Heart right ventricle (tissue), 16 donors: ENCODE measurements around the gene SH3GL2. TPM values are rescaled to one million over a fixed set of nuclear protein-coding genes. Genes with fewer than 3 reads are reported as not detected.

Source experiments
- ATAC-seq, 8 donors: fragments of 200-7000 bp; cut with Tn5 transposase; one replicate each; pipeline ENCODE4 v1.9.1; 2020; ENCODE audit warnings: mild to moderate bottlenecking in 8 of 8, moderate library complexity in 8 of 8, moderate number of reproducible peaks in 1 of 8
- DNase-seq, 2 donors: peaks; one replicate each; pipeline ENCODE4 v3.0.0-alpha.2; 2020
- H3K27ac ChIP-seq, 10 donors: fragments of 200-600 bp; sonication (generic) in 2 of 10; one replicate each; pipeline versions ENCODE4 v1.5.0 to v1.8.0; 2020 to 2022; ENCODE audit warnings: mild to moderate bottlenecking in 3 of 10
- H3K27me3 ChIP-seq, 7 donors: fragments of 200-600 bp; one replicate each; pipeline ENCODE4 v1.8.0; 2021 to 2022; ENCODE audit warnings: mild to moderate bottlenecking in 2 of 7
- H3K36me3 ChIP-seq, 9 donors: fragments of 200-600 bp; sonication (generic) in 1 of 9; one replicate each; pipeline versions ENCODE4 v1.5.0 to v1.8.0; 2020 to 2022; ENCODE audit warnings: mild to moderate bottlenecking in 2 of 9
- H3K4me1 ChIP-seq, 9 donors: fragments of 200-600 bp; sonication (generic) in 1 of 9; one replicate each; pipeline versions ENCODE4 v1.5.0 to v1.8.0; 2020 to 2022; ENCODE audit warnings: mild to moderate bottlenecking in 4 of 9
- H3K4me3 ChIP-seq, 10 donors: fragments of 200-600 bp; sonication (generic) in 2 of 10; one replicate each; pipeline versions ENCODE4 v1.5.0 to v1.8.0; 2020 to 2022; ENCODE audit warnings: mild to moderate bottlenecking in 7 of 10, moderate library complexity in 2 of 10
- H3K9me3 ChIP-seq, 11 donors: fragments of 200-600 bp in 10 of 11; sonication (generic) in 2 of 11; one replicate each; pipeline versions ENCODE4 v1.5.0 to v1.8.0; 2013 to 2022; ENCODE audit warnings: mild to moderate bottlenecking in 2 of 11, control low read depth in 1 of 11, moderate library complexity in 1 of 11
- CTCF ChIP-seq, 9 donors: fragments of 200-600 bp; sonication (generic) in 2 of 9; IDR thresholded peaks; one replicate each; pipeline versions ENCODE4 v1.5.0 to v1.8.0; 2021 to 2022; ENCODE audit warnings: antibody characterized with exemption in 9 of 9, mild to moderate bottlenecking in 5 of 9, moderate library complexity in 1 of 9
- WGBS, 2 donors: extraction: QIAGEN DNeasy Blood & Tissue Kit; methylation state at CpG; one replicate each; pipeline ENCODE4 v1.1.7; 2013; ENCODE audit warnings: inconsistent platforms in 1 of 2; 5-methylcytosine and 5-hydroxymethylcytosine counted together
- intact Hi-C, 10 donors: fragments of 100-400 bp; cut with DNase I; formaldehyde crosslinking; loops; one replicate each; pipeline versions ENCODE4 v1.11.1 to v1.14.2; 2022
- polyA plus RNA-seq, 2 donors: library from polyadenylated mRNA; stranded (reverse); fragments of 200-250 nt; gene quantifications; one replicate each; pipeline ENCODE4 v1.2.3, GENCODE V29; 2013
- total RNA-seq, 10 donors: library from RNA; stranded (reverse); fragmentation: NEBNext Ultra II Directional in 3 of 10; extraction: Animal tissue kit (Norgen Biotek cat#: 25700) in 3 of 10; gene quantifications; one replicate each; pipeline versions ENCODE4 v1.2.1 to v1.2.4, GENCODE V29; 2021 to 2023
- donor health status: Arrhythmogenic right ventricular cardiomyopathy.
- donor health status: ischemic (EF 13 %, LVEDD 7.1; RV severe dilation, severe dysfunction).
- donor health status: healthy with polysubstance abuse.
- donor health status: DM: no; HTN: yes; CAD: no.
- donor health status: DM: no; HTN: no; CAD: no.
- donor health status: ischemic (EF 25% LVEDD 6.9; RV normal size, moderate dysfunction).
- donor health status: ischemic (EF 25% LVEDD 5.7; RV mildly dilated, moderate dysfunction).
- donor health status: healthy.
- donor health status: DM: yes; HTN: yes; CAD: no.
- donor health status: Ischemic cardiomyopathy.
- donor health status: ischemic (EF 35%, LVEDD 5.7; RV mildly dilated, moderate dysfunction).
- donor health status: nonischemic (EF 11% LVEDD 7.7; RV severe dilation, severe dysfunction).
- donor health status: DM: yes; HTN: yes; CAD: no.
- donor health status: PGD.
- donor health status: ischemic (EF 29% LVEDD 5.4; RV normal size, mild dysfunction).
- donor health status: nonischemic (EF 23%, LVEDD 6.1; RV moderate dilation, normal function).

The SH3GL2 gene
- total and polyA plus RNA-seq, 12 donors, result 0.73 to 14.6 (median 6.0) TPM; not detected in 1

- H3K27me3 ChIP-seq, result peaks cover 6 to 59% (median 39%) of the 10 kb centered on the region in 7 donors
- no peaks in the 10 kb centered on the region for H3K36me3 ChIP-seq
- H3K4me3 ChIP-seq, result peak overlapping the region in 1 of 10 donors; percentile 58
- H3K27ac ChIP-seq, result no peak overlapping the region
- DNase-seq (no peak), ATAC-seq (no peak)
- 77 to 81% methylated on average over 9 of the region's 9 CpGs for WGBS, 2 donors
- intact Hi-C loops, result no loop called here
- peaks cover 0 to 12% (median 6%) of the 10 kb centered on the region in 9 donors for H3K4me1 ChIP-seq
- H3K9me3 ChIP-seq, result no peaks in the 10 kb centered on the region
- TF ChIP-seq CTCF (IDR thresholded peaks at IDR 0.05), result no peak
These were observed 1.3 kb downstream of the SH3GL2 start for GRCh38 chr9:17580119-17580518.

- intact Hi-C loops, result no loop called here
- no peak overlapping the region for H3K4me3 ChIP-seq
- no peak overlapping the region for H3K27ac ChIP-seq
- 74 to 79% methylated on average over 5 of the region's 5 CpGs for WGBS, 2 donors
- H3K36me3 ChIP-seq, result no peaks in the 10 kb centered on the region
- ATAC-seq (no peak), DNase-seq (no peak)
- TF ChIP-seq CTCF (IDR thresholded peaks at IDR 0.05), result no peak
- H3K9me3 ChIP-seq, result no peaks in the 10 kb centered on the region
- peaks cover 0 to 4% (median 0%) of the 10 kb centered on the region in 9 donors for H3K4me1 ChIP-seq
- peaks cover 0 to 7% (median 0%) of the 10 kb centered on the region in 7 donors for H3K27me3 ChIP-seq
These were observed 8.2 kb downstream of the SH3GL2 start for GRCh38 chr9:17587113-17587512.

GRCh38 chr9:17588395-17588794 is 9.5 kb downstream of the SH3GL2 start:
- no peak overlapping the region for H3K27ac ChIP-seq
- ATAC-seq, result no peak
- H3K36me3 ChIP-seq, result no peaks in the 10 kb centered on the region
- no peaks in the 10 kb centered on the region for H3K9me3 ChIP-seq
- peaks cover 0 to 4% (median 0%) of the 10 kb centered on the region in 9 donors for H3K4me1 ChIP-seq
- H3K27me3 ChIP-seq, result no peaks in the 10 kb centered on the region
- no peak for TF ChIP-seq CTCF (IDR thresholded peaks at IDR 0.05)
- WGBS, 2 donors, result 59 to 62% methylated on average over 1 of the region's 1 CpG
- intact Hi-C loops, result no loop called here
- no peak overlapping the region for H3K4me3 ChIP-seq
- no peak for DNase-seq

- no peaks in the 10 kb centered on the region for H3K36me3 ChIP-seq
- intact Hi-C loops, result no loop called here
- H3K4me1 ChIP-seq, result peaks cover 0 to 4% (median 0%) of the 10 kb centered on the region in 9 donors
- H3K9me3 ChIP-seq, result no peaks in the 10 kb centered on the region
- 90 to 94% methylated on average over 4 of the region's 4 CpGs for WGBS, 2 donors
- ATAC-seq (no peak), DNase-seq (no peak)
- H3K4me3 ChIP-seq, result no peak overlapping the region
- no peak for TF ChIP-seq CTCF (IDR thresholded peaks at IDR 0.05)
- H3K27me3 ChIP-seq, result no peaks in the 10 kb centered on the region
- no peak overlapping the region for H3K27ac ChIP-seq
These were observed 10.1 kb downstream of the SH3GL2 start for GRCh38 chr9:17588941-17589340.
